ENCODE measurements around the gene RIPK1.
"Not testable (repeated sequence)": the region's sequence is repeated elsewhere in the genome, so short reads cannot be mapped to it uniquely, and the experiment has no call there.

Gene RIPK1

DNA sequence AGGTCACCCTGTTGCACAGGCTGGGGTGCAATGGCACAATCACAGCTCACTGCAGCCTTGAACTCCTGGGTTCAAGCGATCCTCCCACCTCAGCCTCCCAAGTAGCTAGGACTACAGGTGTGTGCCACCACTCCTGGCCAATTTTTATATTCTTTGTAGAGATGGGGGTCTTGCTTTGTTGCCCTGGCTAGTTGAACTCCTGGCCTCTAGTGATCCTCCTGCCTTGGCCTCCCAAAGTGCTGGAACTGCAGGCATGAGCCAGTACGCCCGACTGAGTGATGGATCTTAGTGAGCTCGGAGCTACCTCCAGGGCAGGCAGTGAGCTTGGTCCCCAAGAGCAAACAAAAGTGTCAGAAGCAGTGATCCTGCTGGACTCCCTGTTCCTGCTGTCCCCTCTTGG is 20.3 kb upstream of the RIPK1 start:
- H3K36me3 ChIP-seq (ENCODE audit: control insufficient read depth, insufficient read depth, low read length); H3K4me3 ChIP-seq (ENCODE audit: low read depth, low read length): not testable (repeated sequence)

DNA sequence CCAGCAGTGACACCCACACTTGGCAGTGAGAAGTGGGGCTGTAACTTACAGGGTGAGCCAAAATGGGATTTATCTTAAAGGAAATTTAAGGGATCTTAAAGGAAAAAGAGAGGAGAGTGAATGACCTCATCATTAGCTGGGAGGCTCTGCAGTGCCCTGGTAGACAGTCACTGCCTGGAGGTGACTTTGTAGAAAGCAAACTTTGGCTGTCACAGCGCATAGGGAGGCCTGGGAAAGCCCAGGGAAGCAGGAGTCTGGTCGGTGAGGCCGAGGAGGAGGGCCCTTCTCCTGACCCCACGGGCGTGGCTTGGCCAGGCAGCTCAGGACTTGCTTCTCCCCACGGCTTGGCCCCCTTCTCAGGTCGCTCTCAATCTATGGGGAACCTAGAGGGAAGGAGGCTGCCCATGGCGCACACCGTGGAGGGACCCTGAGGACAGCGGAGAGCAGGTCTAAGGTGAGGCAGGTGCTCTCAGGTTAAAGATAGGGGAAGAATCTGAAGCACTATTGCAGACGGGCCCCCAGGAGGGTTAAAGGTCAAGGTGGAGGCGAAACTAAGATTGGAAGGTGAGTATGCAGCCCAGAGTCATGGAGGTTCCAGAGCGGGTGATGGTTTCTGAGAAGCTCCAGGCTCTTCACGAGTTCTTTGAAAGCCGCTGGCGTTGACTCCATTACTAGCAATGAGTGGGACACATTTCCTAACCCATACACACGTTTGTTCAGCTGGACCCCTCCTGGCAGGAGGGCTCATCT is 15.6 kb upstream of the RIPK1 start:
- no peak overlapping the region for H3K27ac ChIP-seq (ENCODE audit: low read depth, low read length)

More for the DNA sequence above, 20.3 kb upstream of the RIPK1 start:
- not testable (repeated sequence) for H3K27me3 ChIP-seq (ENCODE audit: control insufficient read depth, insufficient read depth, low read length); H3K27ac ChIP-seq (ENCODE audit: low read depth, low read length); H3K4me1 ChIP-seq (ENCODE audit: control insufficient read depth, insufficient read depth, low read length); H3K9ac ChIP-seq (ENCODE audit: low read depth, low read length); H3K9me3 ChIP-seq (ENCODE audit: control insufficient read depth, insufficient read depth, low read length)

DNA sequence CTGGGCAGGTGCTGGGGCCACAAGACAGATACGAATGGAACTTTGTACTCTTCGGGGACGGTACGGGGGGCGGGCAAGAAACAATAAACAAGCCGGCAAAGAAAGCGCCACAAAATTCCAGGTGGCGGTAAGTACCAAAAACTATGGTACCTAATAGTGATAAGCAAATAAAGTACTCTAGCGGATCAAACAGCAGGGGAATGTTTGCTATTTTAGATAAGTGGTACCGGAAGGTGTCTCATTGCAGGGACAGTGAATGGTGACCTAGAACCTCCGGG is 15.1 kb upstream of the RIPK1 start:
- Histone ChIP-seq H3K9ac (ENCODE audit: low read depth, low read length) (no peak overlapping the region), H3K27ac (ENCODE audit: low read depth, low read length) (peak overlapping the region; percentile 68), H3K4me3 (ENCODE audit: low read depth, low read length) (peak overlapping the region; percentile 56), H3K27me3 (ENCODE audit: control insufficient read depth, insufficient read depth, low read length) (0 out of 2 replicates have a peak, but pooled peaks cover 5% of the 10 kb centered on the region), H3K9me3 (ENCODE audit: control insufficient read depth, insufficient read depth, low read length) (no peaks in the 10 kb centered on the region), H3K36me3 (ENCODE audit: control insufficient read depth, insufficient read depth, low read length) (no peaks in the 10 kb centered on the region), H3K4me1 (ENCODE audit: control insufficient read depth, insufficient read depth, low read length) (peaks cover 16% of the 10 kb centered on the region)

More for the DNA sequence above, 15.6 kb upstream of the RIPK1 start:
- Histone ChIP-seq H3K27me3 (ENCODE audit: control insufficient read depth, insufficient read depth, low read length) (0 out of 2 replicates have a peak, but pooled peaks cover 5% of the 10 kb centered on the region), H3K9me3 (ENCODE audit: control insufficient read depth, insufficient read depth, low read length) (no peaks in the 10 kb centered on the region), H3K36me3 (ENCODE audit: control insufficient read depth, insufficient read depth, low read length) (no peaks in the 10 kb centered on the region), H3K9ac (ENCODE audit: low read depth, low read length) (no peak overlapping the region), H3K4me3 (ENCODE audit: low read depth, low read length) (peak overlapping the region; percentile 56), H3K4me1 (ENCODE audit: control insufficient read depth, insufficient read depth, low read length) (peaks cover 16% of the 10 kb centered on the region)

DNA sequence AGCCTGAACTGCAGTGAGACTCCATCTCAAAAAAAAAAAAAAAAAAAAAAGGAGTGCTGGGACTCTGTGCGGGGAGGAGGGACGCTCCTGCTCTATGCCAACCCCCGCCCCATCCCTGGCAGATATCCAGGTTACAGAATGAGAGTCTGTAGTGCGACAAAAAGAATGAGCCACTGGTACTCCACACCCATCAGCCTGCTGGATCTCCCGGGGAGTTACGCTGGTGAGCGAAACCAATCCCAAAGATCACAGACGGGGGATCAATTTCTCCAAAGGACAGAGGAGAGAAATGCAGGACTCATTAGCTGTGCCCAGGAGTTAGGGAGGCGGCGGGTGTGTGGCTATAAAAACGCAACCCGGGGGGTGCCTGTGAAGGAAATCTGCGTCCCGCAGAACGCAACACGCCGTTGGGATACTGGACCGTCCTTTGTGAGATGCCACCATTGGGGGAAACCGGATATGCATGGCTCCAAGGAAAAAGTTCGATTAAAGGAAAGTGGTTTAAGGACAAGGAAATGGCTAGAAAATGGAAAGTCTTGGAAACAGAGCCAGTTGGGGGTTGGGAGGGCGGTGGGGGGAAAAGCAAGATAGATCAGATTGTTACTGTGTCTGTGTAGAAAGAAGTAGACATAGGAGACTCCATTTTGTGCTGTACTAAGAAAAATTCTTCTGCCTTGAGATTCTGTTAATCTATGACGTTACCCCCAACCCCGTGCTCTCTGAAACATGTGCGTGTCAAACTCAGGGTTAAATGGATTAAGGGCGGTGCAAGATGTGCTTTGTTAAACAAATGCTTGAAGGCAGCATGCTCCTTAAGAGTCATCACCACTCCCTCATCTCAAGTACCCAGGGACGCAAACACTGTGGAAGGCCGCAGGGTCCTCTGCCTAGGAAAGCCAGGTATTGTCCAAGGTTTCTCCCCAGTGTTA is 13.8 kb upstream of the RIPK1 start:
- peaks cover 16% of the 10 kb centered on the region for H3K4me1 ChIP-seq (ENCODE audit: control insufficient read depth, insufficient read depth, low read length)
- not testable (repeated sequence) for H3K27me3 ChIP-seq (ENCODE audit: control insufficient read depth, insufficient read depth, low read length)

DNA sequence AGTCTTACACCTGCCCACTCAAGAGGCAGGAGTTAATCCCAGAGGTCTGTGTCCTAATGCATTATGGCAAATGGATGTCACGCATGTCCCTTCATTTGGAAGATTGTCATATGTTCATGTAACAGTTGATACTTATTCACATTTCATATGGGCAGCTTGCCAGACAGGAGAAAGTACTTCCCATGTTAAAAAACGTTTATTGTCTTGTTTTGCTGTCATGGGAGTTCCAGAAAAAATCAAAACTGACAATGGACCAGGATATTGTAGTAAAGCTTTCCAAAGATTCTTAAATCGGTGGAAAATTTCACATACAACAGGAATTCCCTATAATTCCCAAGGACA is 13.2 kb upstream of the RIPK1 start:
- H3K9ac ChIP-seq (ENCODE audit: low read depth, low read length); H3K36me3 ChIP-seq (ENCODE audit: control insufficient read depth, insufficient read depth, low read length); H3K27me3 ChIP-seq (ENCODE audit: control insufficient read depth, insufficient read depth, low read length); H3K9me3 ChIP-seq (ENCODE audit: control insufficient read depth, insufficient read depth, low read length): not testable (repeated sequence)
- Histone ChIP-seq H3K4me3 (ENCODE audit: low read depth, low read length) (peak overlapping the region; percentile 56), H3K27ac (ENCODE audit: low read depth, low read length) (peak overlapping the region; percentile 81), H3K4me1 (ENCODE audit: control insufficient read depth, insufficient read depth, low read length) (peaks cover 16% of the 10 kb centered on the region)

More for the DNA sequence above, 13.8 kb upstream of the RIPK1 start:
- H3K36me3 ChIP-seq (ENCODE audit: control insufficient read depth, insufficient read depth, low read length); H3K9me3 ChIP-seq (ENCODE audit: control insufficient read depth, insufficient read depth, low read length): not testable (repeated sequence)
- peak overlapping the region; percentile 56 for H3K4me3 ChIP-seq (ENCODE audit: low read depth, low read length)
- H3K9ac ChIP-seq (ENCODE audit: low read depth, low read length), result peak overlapping the region; percentile 70
- H3K27ac ChIP-seq (ENCODE audit: low read depth, low read length), result peak overlapping the region; percentile 81

DNA sequence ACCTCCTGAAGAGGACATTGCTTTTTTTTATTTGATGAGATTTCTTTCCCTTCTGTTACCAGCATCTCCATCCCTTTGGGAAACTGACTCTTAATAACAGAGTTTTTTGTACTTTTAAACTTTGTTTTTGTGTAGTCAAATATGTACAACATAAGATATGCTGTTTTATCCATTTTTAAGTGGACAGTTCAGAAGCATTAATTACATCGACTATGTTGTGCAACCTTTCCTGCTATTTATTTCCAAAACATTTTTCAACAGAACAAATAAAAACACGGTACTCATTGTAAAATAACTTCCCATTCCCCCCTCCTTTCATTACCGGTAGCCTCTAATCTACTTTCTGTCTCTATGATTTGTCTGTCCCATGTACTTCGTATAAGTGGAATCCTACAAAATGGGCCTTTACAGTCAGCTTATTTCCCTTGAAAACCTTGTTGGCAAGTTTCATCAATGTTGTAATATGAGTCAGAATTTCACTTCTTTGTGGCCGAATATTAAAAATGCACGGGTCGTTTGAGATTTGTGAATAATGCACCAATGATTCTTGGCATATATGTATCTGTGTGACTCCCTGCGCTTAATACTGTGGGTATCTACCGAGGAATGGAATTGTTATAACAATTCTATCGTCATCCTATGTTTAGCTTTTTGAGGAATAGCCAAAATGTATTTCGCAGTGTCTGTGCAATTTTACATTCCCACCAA is 11.1 kb upstream of the RIPK1 start:
- peaks cover 16% of the 10 kb centered on the region for H3K4me1 ChIP-seq (ENCODE audit: control insufficient read depth, insufficient read depth, low read length)
- H3K9ac ChIP-seq (ENCODE audit: low read depth, low read length), result no peak overlapping the region
- H3K9me3 ChIP-seq (ENCODE audit: control insufficient read depth, insufficient read depth, low read length), result no peaks in the 10 kb centered on the region
- 0 out of 2 replicates have a peak, but pooled peaks cover 5% of the 10 kb centered on the region for H3K27me3 ChIP-seq (ENCODE audit: control insufficient read depth, insufficient read depth, low read length)
- H3K36me3 ChIP-seq (ENCODE audit: control insufficient read depth, insufficient read depth, low read length), result no peaks in the 10 kb centered on the region
- H3K4me3 ChIP-seq (ENCODE audit: low read depth, low read length), result no peak overlapping the region
- no peak overlapping the region for H3K27ac ChIP-seq (ENCODE audit: low read depth, low read length)

DNA sequence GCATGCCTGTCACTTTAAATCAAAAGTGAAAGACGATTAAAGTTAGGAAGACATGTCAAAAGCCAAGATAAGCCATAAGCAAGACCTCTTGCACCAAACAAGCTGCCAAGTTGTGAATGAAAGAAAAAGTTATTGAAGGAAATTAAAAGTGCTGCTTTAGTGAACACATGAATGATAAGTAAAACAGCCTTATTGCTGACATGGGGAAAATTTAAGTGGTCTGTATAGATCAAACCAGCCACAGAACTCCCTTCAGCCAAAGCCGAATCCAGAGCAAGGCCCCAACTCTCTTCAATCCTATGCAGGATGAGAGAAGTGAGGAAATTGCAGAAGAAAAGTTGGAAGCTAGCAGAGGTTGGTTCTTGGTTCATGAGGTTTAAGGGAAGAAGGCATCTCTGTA is 9.3 kb upstream of the RIPK1 start:
- Histone ChIP-seq H3K9ac (ENCODE audit: low read depth, low read length) (no peak overlapping the region), H3K4me3 (ENCODE audit: low read depth, low read length) (no peak overlapping the region), H3K9me3 (ENCODE audit: control insufficient read depth, insufficient read depth, low read length) (no peaks in the 10 kb centered on the region), H3K4me1 (ENCODE audit: control insufficient read depth, insufficient read depth, low read length) (peaks cover 16% of the 10 kb centered on the region), H3K36me3 (ENCODE audit: control insufficient read depth, insufficient read depth, low read length) (no peaks in the 10 kb centered on the region), H3K27ac (ENCODE audit: low read depth, low read length) (no peak overlapping the region), H3K27me3 (ENCODE audit: control insufficient read depth, insufficient read depth, low read length) (no peaks in the 10 kb centered on the region)

DNA sequence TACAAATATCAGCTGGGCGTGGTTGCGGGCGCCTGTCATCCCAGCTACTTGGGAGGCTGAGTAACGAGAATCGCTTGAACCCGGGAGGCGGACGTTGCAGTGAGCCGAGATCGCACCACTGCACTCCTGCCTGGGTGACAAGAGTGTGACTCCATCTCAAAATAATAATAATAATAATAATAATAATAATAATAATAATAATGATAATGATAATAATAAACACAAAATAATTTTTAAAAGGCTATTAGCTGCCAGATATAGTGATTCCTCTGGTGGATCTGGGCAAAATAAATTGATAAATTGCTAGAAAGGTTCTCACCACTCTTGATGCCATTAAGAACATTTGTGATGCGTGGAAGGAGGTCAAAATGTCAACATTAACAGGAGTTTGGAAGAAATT is 8.2 kb upstream of the RIPK1 start:
- not testable (repeated sequence) for H3K36me3 ChIP-seq (ENCODE audit: control insufficient read depth, insufficient read depth, low read length); H3K4me3 ChIP-seq (ENCODE audit: low read depth, low read length); H3K9ac ChIP-seq (ENCODE audit: low read depth, low read length); H3K27me3 ChIP-seq (ENCODE audit: control insufficient read depth, insufficient read depth, low read length); H3K9me3 ChIP-seq (ENCODE audit: control insufficient read depth, insufficient read depth, low read length); H3K27ac ChIP-seq (ENCODE audit: low read depth, low read length); H3K4me1 ChIP-seq (ENCODE audit: control insufficient read depth, insufficient read depth, low read length)

DNA sequence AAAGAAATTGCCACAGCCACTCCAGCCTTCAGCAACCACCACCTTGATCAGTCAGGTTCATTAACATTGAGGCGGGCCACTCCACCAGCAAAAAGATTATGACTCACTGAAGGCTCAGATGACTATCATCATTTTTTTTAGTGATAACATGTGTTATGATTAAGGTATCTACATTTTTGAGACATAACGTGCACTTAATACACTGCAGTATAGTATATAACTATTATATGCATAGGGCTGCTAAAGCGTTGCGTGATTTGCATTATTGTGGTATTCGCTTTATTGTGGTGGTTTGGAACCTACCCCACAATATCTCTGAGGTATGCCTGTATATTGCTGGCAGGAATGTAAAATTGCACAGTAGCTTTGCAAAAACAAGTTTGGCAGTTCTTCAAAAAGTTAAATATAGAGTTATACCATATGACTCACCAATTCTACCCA is 6.8 kb upstream of the RIPK1 start:
- no peaks in the 10 kb centered on the region for H3K36me3 ChIP-seq (ENCODE audit: control insufficient read depth, insufficient read depth, low read length)
- no peaks in the 10 kb centered on the region for H3K4me1 ChIP-seq (ENCODE audit: control insufficient read depth, insufficient read depth, low read length)
- no peak overlapping the region for H3K27ac ChIP-seq (ENCODE audit: low read depth, low read length)

DNA sequence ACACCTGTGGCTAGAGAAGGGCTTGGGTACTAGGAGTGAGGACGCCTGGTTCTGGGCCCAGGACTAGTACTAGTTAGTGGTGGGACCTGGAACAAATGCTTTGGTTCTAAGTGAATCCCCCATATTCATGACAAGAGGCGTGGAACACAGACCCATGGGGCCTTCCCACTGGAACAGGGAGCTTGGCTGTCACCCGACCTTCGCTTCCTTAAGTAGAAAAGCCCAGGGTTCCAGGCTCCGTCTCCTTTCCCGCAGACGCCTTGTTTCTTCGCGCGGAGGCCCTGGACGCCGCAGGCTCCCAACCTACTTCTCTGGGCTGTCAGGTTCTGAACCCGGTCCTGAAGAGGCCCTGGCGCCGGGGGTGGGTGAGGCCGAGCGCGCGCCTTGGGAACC is 5.0 kb upstream of the RIPK1 start:
- H3K4me1 ChIP-seq (ENCODE audit: control insufficient read depth, insufficient read depth, low read length); H3K36me3 ChIP-seq (ENCODE audit: control insufficient read depth, insufficient read depth, low read length); H3K9ac ChIP-seq (ENCODE audit: low read depth, low read length); H3K27me3 ChIP-seq (ENCODE audit: control insufficient read depth, insufficient read depth, low read length); H3K9me3 ChIP-seq (ENCODE audit: control insufficient read depth, insufficient read depth, low read length); H3K27ac ChIP-seq (ENCODE audit: low read depth, low read length): not testable (repeated sequence)
- peak overlapping the region; percentile 89 for H3K4me3 ChIP-seq (ENCODE audit: low read depth, low read length)

More for the DNA sequence above, 6.8 kb upstream of the RIPK1 start:
- Histone ChIP-seq H3K9me3 (ENCODE audit: control insufficient read depth, insufficient read depth, low read length) (no peaks in the 10 kb centered on the region), H3K4me3 (ENCODE audit: low read depth, low read length) (no peak overlapping the region), H3K27me3 (ENCODE audit: control insufficient read depth, insufficient read depth, low read length) (no peaks in the 10 kb centered on the region), H3K9ac (ENCODE audit: low read depth, low read length) (no peak overlapping the region)
